ENCODE results near the gene TYK2. TPM values are rescaled to one million over a fixed set of nuclear protein-coding genes. Genes with fewer than 3 reads are reported as not detected.

The TYK2 gene
- total and polyA plus RNA-seq, 9 of the 15 experiments (the other 6 are each of a cell fraction or from before 2014, with no cell fraction given): 15.0 to 182 (median 85.9) TPM

DNA sequence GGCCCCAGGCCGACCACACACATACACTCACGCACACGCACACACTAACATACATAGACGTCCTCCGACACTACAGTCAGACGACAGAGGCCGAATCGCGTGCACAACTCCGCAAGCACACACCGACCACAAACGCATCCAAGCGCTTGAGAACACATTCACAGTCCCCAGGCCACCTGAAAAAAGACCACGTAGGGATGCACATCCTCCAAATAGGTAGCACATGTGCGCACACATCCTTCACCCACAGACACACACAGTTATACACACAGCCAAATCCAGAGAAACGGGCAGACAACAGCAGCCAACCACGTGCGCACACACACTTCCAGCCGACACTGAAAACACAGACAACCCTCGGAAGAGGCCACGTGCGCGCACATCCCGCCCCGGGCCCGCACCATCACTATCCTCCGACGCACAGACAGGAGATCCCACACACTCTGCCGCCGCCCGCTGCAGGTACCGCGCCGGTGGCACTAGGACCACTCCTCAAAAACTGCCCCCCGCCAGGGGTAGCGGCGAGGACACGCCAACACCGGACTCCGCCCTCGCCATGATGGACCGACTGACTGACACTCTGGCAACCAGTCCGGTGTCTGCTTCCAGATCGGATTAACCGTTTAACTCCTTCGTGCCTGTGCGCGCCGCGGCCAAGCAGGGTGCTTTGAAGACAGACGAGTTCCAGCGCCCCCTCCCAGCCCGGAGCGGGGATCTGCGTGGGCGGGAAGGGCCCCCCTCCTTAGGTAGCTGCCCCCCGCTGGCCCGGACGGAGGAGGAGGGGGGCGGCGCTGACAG is 39.5 kb upstream of the TYK2 start:
- no peaks in the 10 kb centered on the region for H3K9me3 ChIP-seq (replicated peaks; ENCODE audit: control insufficient read depth, insufficient read depth, low read depth, low read length)
- CTCF ChIA-PET (ENCODE audit: low intra/inter-chr PET ratio): interaction anchor here (2.3 kb wide), 1 partner anchor 16 kb away, joined by 8 read pairs; no protein-coding TSS in a partner anchor
- POLR2A ChIA-PET: interaction anchor here (1.7 kb wide), 1 partner anchor 130 kb away, joined by 4 read pairs; the partner anchor contains the start of gene ICAM5
- H3K36me3 ChIP-seq (ENCODE audit: control insufficient read depth, insufficient read depth, low read length): no peaks in the 10 kb centered on the region; the same call in 2 of the 3 replicates
- H3K4me1 ChIP-seq (replicated peaks in 1 of 2; ENCODE audit: control insufficient read depth in 2 of 2, insufficient read depth in 2 of 2, low read length in 2 of 2): peaks cover 46 to 81% of the 10 kb centered on the region in 2 experiments; a peak in 4 of 5 replicates
- peaks cover 13% of the 10 kb centered on the region for H4K20me1 ChIP-seq (replicated peaks; ENCODE audit: control insufficient read depth, insufficient read depth, low read length)
- peak overlapping the region; percentile 75 for H3K4me3 ChIP-seq
- H2AFZ ChIP-seq (ENCODE audit: low read depth, low read length): peak overlapping the region; percentile 86
- H3K27me3 ChIP-seq (ENCODE audit: control insufficient read depth in 2 of 2, insufficient read depth in 2 of 2, low read length in 2 of 2): no peaks in the 10 kb centered on the region
- peak overlapping the region; percentile 95 for H3K27ac ChIP-seq (ENCODE audit: extremely low read depth, low read depth, low read length)
- ATAC-seq: peak; percentile 25
- no TSS peak for BruUV-seq (replicated peaks)
- WGBS (ENCODE audit: insufficient coverage, low coverage, missing lambda C conversion rate): under 1% methylated on average over 56 of the region's 61 CpGs
- in situ Hi-C loops (cut with MboI) (no loop called here), intact Hi-C loops (cut with micrococcal nuclease) (loop anchor here (2.0 to 5.0 kb wide), 2 partner anchors 13 to 57 kb away; no protein-coding TSS in a partner anchor)
- H3K9ac ChIP-seq (ENCODE audit: insufficient read depth in 1 of 2, low read depth in 2 of 2, low read length in 2 of 2): peak overlapping the region; percentile 87 to 92
- H3K9me1 ChIP-seq (ENCODE audit: control insufficient read depth, insufficient read depth, low read length): no peaks in the 10 kb centered on the region
- FAIRE-seq: peak; percentile 84
- peak overlapping the region; percentile 100 for H3K4me2 ChIP-seq (ENCODE audit: insufficient read depth, low read length)
- peak; percentile 91 to 97 (median 94) for DNase-seq (ENCODE audit: extremely low read depth in 1 of 4, low spot score in 3 of 4)
- H3K79me2 ChIP-seq (ENCODE audit: control insufficient read depth, insufficient read depth, low read length): peaks cover 72% of the 10 kb centered on the region
- TF ChIP-seq HNRNPLL (IDR thresholded peaks at IDR 0.05; ENCODE audit: low read depth, low read length, poor library complexity, severe bottlenecking): peak; percentile 20
- TF ChIP-seq, protein P1, sequence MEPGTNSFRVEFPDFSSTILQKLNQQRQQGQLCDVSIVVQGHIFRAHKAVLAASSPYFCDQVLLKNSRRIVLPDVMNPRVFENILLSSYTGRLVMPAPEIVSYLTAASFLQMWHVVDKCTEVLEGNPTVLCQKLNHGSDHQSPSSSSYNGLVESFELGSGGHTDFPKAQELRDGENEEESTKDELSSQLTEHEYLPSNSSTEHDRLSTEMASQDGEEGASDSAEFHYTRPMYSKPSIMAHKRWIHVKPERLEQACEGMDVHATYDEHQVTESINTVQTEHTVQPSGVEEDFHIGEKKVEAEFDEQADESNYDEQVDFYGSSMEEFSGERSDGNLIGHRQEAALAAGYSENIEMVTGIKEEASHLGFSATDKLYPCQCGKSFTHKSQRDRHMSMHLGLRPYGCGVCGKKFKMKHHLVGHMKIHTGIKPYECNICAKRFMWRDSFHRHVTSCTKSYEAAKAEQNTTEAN (CRISPR knock-in tag; IDR thresholded peaks at IDR 0.05): no peak
- no peak for TF ChIP-seq RBM15 (IDR thresholded peaks at IDR 0.05; ENCODE audit: insufficient read depth, low read length)
- TF ChIP-seq, protein P2, sequence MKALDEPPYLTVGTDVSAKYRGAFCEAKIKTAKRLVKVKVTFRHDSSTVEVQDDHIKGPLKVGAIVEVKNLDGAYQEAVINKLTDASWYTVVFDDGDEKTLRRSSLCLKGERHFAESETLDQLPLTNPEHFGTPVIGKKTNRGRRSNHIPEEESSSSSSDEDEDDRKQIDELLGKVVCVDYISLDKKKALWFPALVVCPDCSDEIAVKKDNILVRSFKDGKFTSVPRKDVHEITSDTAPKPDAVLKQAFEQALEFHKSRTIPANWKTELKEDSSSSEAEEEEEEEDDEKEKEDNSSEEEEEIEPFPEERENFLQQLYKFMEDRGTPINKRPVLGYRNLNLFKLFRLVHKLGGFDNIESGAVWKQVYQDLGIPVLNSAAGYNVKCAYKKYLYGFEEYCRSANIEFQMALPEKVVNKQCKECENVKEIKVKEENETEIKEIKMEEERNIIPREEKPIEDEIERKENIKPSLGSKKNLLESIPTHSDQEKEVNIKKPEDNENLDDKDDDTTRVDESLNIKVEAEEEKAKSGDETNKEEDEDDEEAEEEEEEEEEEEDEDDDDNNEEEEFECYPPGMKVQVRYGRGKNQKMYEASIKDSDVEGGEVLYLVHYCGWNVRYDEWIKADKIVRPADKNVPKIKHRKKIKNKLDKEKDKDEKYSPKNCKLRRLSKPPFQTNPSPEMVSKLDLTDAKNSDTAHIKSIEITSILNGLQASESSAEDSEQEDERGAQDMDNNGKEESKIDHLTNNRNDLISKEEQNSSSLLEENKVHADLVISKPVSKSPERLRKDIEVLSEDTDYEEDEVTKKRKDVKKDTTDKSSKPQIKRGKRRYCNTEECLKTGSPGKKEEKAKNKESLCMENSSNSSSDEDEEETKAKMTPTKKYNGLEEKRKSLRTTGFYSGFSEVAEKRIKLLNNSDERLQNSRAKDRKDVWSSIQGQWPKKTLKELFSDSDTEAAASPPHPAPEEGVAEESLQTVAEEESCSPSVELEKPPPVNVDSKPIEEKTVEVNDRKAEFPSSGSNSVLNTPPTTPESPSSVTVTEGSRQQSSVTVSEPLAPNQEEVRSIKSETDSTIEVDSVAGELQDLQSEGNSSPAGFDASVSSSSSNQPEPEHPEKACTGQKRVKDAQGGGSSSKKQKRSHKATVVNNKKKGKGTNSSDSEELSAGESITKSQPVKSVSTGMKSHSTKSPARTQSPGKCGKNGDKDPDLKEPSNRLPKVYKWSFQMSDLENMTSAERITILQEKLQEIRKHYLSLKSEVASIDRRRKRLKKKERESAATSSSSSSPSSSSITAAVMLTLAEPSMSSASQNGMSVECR (CRISPR knock-in tag; IDR thresholded peaks at IDR 0.05): peak; percentile 97
- TF ChIP-seq HNRNPL (IDR thresholded peaks at IDR 0.05; ENCODE audit: low read depth, low read length): 0 out of 2 replicates have a peak, but pooled peaks have one; percentile 36
- no peak for TF ChIP-seq CBX1 (IDR thresholded peaks at IDR 0.05; ENCODE audit: low read depth)
- TF ChIP-seq NFRKB (IDR thresholded peaks at IDR 0.05; ENCODE audit: low read depth): peak; percentile 73
- no peak for TF ChIP-seq SAFB2 (IDR thresholded peaks at IDR 0.05; ENCODE audit: borderline replicate concordance, low read depth, low read length, severe bottlenecking)
- peak; percentile 9; the same call in 1 of the 2 replicates for TF ChIP-seq STAT5A (IDR thresholded peaks at IDR 0.05; ENCODE audit: borderline replicate concordance, low read length)
- peak; percentile 64 for TF ChIP-seq RAD51 (IDR thresholded peaks at IDR 0.05; ENCODE audit: borderline replicate concordance, low read depth)
- TF ChIP-seq DPF2 (IDR thresholded peaks at IDR 0.05): peak; percentile 61; the same call in 1 of the 2 replicates
- peak; percentile 37 for TF ChIP-seq PRPF4 (IDR thresholded peaks at IDR 0.05; ENCODE audit: insufficient read depth, low read depth, low read length, poor library complexity, severe bottlenecking)
- TF ChIP-seq, protein P3, sequence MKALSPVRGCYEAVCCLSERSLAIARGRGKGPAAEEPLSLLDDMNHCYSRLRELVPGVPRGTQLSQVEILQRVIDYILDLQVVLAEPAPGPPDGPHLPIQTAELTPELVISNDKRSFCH (CRISPR knock-in tag; IDR thresholded peaks at IDR 0.05): no peak
- TF ChIP-seq, protein P3 (tag; IDR thresholded peaks at IDR 0.05): peak; percentile 76
- peak; percentile 31 for TF ChIP-seq CBFA2T3 (IDR thresholded peaks at IDR 0.05)

All from K562 (cell line).